Stimulated activated CD8-positive, alpha-beta memory T cell treated with anti-CD3 and anti-CD28 coated beads, Interleukin-2, amount 100 ng/mL, for 48 hours (primary cell): Measurements from ENCODE around the gene TCF7.

ENCODE experiments used
- DNase-seq, 2 donors: peaks; one replicate each; pipeline ENCODE4 v3.0.0-alpha.2; 2020; ENCODE audit warnings: low read depth in 2 of 2

TCF7 gene

GRCh38 chr5:134113363-134113889 is 1.1 kb upstream of the TCF7 start:
- DNase-seq: no peak

GRCh38 chr5:134114886-134115805 is 665 bp downstream of the TCF7 start:
- DNase-seq: peak; percentile 69 to 73

- DNase-seq: no peak
These were observed 1.3 kb downstream of the TCF7 start for GRCh38 chr5:134115806-134116175.

DNA sequence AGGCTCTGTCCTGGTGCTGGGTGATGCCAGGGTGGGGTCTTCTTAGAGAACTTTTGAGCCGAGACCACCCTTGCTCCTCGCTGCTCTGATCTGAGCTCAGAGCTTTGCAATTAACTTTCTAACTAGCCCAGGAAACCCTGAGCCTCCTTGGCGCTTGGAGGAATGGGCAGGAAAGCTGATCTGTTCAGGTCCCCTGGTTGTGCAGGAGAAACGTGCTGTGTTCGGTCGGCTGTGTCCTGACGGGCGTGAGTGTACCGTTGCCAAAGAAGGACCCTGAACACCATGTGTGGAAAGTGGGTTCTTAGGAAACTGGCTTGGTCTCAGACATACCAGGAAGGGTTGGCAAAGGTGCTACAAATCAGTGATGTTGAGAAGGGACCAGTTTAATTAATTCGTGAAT is 1.8 kb downstream of the TCF7 start:
- no peak for DNase-seq

- no peak for DNase-seq
These were observed 2.6 kb downstream of the TCF7 start for GRCh38 chr5:134116789-134117761.

- DNase-seq: no peak
These were observed 3.8 kb downstream of the TCF7 start for GRCh38 chr5:134118212-134118835.

GRCh38 chr5:134119720-134120119 is 5.2 kb downstream of the TCF7 start:
- DNase-seq: no peak

DNA sequence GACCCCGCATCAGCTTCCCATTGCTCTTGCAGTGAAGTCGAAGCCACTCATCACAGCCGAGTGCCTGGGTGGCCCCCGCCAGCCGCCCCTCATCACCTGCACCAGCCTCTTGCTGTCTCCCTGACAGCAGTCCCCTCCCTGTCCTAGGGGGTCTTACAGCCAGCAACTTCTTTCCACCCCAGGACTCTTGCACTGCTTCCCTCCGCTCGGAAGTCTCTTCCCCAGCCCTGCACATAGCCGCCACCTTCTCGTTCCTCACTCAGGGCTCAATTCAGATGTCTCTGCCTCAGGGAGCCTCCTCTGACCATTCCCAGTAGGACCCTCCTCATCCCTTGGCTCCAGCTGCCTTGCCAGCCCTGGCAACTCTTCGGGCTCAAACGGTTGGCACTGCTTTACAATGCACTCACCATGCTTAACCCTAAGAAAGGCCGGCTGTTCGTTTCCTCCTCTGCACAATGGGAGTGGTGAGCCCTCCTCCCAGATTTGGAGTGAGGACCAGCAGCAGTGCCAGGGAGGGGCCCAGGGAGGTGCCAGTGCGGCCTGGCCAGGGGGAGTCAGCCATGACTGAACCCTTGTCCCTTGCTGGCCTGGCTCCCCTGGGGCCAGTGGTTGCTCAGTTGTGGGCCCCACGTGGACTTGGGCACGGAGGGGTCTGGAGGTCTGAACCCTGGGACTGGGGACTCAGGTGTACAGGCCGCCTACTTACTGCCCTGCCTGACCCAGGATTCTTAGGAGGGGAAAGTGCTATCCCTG is 6.1 kb downstream of the TCF7 start:
- no peak for DNase-seq

GRCh38 chr5:134122530-134122929 is 8.0 kb downstream of the TCF7 start:
- DNase-seq: no peak

- DNase-seq: no peak
These were observed 8.9 kb downstream of the TCF7 start for GRCh38 chr5:134123360-134123759.

GRCh38 chr5:134124289-134125038 is 10.0 kb downstream of the TCF7 start:
- DNase-seq: no peak

- no peak for DNase-seq
These were observed 10.8 kb downstream of the TCF7 start for GRCh38 chr5:134125039-134126015.

DNA sequence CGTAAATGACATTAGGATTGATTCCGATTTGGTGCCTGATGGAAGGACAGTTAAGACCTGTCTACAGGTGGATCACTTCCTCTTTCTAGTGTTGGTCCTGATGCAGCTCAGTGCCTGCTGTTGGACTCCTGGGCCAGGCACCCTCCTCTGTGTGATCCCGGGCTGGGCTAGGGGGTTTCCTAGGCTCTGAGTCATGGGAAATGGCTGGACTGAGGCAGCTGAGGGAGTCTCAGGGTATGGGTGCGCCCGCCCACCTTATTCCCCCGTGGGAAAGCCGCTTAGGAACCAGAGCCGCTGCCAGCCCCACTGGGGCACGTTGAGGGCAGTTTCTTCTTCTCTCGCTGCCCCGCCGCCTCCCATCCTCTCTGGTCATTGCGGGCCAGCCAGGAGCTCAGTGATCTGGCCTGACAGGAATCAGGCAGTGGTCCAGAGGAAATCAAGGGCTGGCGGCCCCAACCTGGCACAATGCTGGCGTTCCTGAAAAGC is 12.9 kb downstream of the TCF7 start:
- no peak for DNase-seq

- no peak for DNase-seq
These were observed 13.6 kb downstream of the TCF7 start for GRCh38 chr5:134127988-134128647.

GRCh38 chr5:134128648-134128995 is 14.1 kb downstream of the TCF7 start:
- DNase-seq: no peak

GRCh38 chr5:134129411-134130238 is 15.1 kb downstream of the TCF7 start:
- DNase-seq: no peak

DNA sequence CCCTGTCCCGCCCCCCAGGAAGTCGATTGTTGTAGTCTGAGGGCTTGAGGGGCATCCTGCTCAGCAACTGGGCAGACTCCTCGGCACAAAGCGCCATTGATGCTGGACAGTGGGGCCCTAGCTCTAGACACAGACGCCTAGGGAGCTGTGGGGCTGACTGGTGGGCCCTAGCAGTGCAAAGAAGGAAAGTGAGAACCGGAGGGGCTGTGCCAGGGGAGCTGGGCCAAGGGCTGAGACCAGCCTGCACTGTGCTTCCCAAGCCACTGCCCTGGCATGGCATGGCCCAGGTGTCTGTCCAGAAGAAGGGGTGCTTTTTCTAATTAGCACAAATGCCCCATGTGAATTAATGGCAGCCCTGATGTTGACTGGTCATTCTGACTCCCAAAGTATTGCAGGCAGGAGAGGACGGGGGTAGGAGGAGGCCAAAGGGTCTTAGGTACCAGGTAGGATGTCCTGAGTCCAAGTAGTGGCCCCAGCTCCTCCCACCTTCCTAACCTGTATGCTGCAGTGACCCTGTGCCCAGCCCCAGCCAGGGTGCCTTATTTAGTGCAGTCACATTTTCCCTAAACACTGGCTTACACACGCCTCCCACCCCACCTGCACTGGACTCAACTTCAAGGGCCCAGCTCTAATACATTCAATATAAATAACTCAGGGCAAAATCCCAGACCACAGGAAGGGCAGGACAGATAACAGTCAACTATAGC is 15.9 kb downstream of the TCF7 start:
- no peak for DNase-seq
